Cardiac fibroblast (primary cell): ENCODE measurements around the gene ATP9A.

Experiments used
- DNase-seq, 2 donors: peaks; one replicate each; pipeline versions ENCODE4 v3.0.0 to v3.0.0-alpha.2; 2010; ENCODE audit warnings: low read depth in 2 of 2
- H3K4me3 ChIP-seq, 2 donors: replicated peaks in 1 of 2; 1 replicate in 1 of 2; 2 replicates in 1 of 2; pipeline ENCODE4 v1.5.1; 2011; ENCODE audit warnings: low read depth in 2 of 2, low read length in 2 of 2, mild to moderate bottlenecking in 2 of 2, moderate library complexity in 1 of 2
- CTCF ChIP-seq: IDR thresholded peaks from one replicate; pipeline ENCODE4 v1.5.1; 2011; ENCODE audit warnings: low read depth, mild to moderate bottlenecking, low read length, inconsistent platforms

Gene ATP9A

GRCh38 chr20:51592564-51592963, 175.6 kb downstream of the ATP9A start:
- no peak for TF ChIP-seq CTCF
- no peak for DNase-seq

GRCh38 chr20:51591871-51592270, 176.3 kb downstream of the ATP9A start:
- no peak for TF ChIP-seq CTCF
- DNase-seq, result no peak
- H3K4me3 ChIP-seq, result no peak overlapping the region

More at GRCh38 chr20:51592564-51592963, 175.6 kb downstream of the ATP9A start:
- H3K4me3 ChIP-seq, result no peak overlapping the region

- TF ChIP-seq CTCF, result no peak
- no peak for DNase-seq
- H3K4me3 ChIP-seq, result no peak overlapping the region
These were observed 179.4 kb downstream of the ATP9A start for GRCh38 chr20:51588762-51589161.

- no peak for DNase-seq
- no peak overlapping the region for H3K4me3 ChIP-seq
- TF ChIP-seq CTCF, result no peak
These were observed 181.0 kb downstream of the ATP9A start for GRCh38 chr20:51587145-51587544.

- peak; percentile 73 to 88 for DNase-seq
- H3K4me3 ChIP-seq, result no peak overlapping the region
- no peak for TF ChIP-seq CTCF
These were observed 182.2 kb downstream of the ATP9A start for GRCh38 chr20:51586005-51586440.

- no peak overlapping the region for H3K4me3 ChIP-seq
- TF ChIP-seq CTCF, result no peak
- no peak for DNase-seq
These were observed 183.0 kb downstream of the ATP9A start for GRCh38 chr20:51585148-51585547.

GRCh38 chr20:51584737-51585136, 183.5 kb downstream of the ATP9A start:
- DNase-seq, result no peak
- H3K4me3 ChIP-seq, result no peak overlapping the region
- TF ChIP-seq CTCF, result no peak
